ENCODE measurements around the gene SLC6A18. TPM values are rescaled to one million over a fixed set of nuclear protein-coding genes. Genes with fewer than 3 reads are reported as not detected.

SLC6A18 gene
- total and polyA plus RNA-seq, 2 of the 13 experiments (the other 11 are each of a cell fraction or from before 2014, with no cell fraction given) = not detected

- TF ChIP-seq ASH2L (IDR thresholded peaks at IDR 0.05; ENCODE audit: insufficient read length, low read depth, low read length) (no peak), ZNF850 (CRISPR knock-in tag; conservative IDR thresholded peaks at IDR 0.05) (no peak), ZSCAN30 (CRISPR knock-in tag; IDR thresholded peaks at IDR 0.05) (peak; percentile 50; the same call in 1 of the 2 replicates), SETDB1 (CRISPR knock-in tag; IDR thresholded peaks at IDR 0.05; ENCODE audit: borderline replicate concordance) (no peak), CHD2 (IDR thresholded peaks at IDR 0.05; ENCODE audit: low read depth, low read length) (no peak), KLF12 (CRISPR knock-in tag; IDR thresholded peaks at IDR 0.05; ENCODE audit: borderline replicate concordance) (0 out of 2 replicates have a peak, but pooled peaks have one; percentile 40), AKNA (CRISPR knock-in tag; IDR thresholded peaks at IDR 0.05; ENCODE audit: borderline replicate concordance) (0 out of 2 replicates have a peak, but pooled peaks have one; percentile 75), KAT7 (CRISPR knock-in tag; IDR thresholded peaks at IDR 0.05; ENCODE audit: borderline replicate concordance) (no peak), HNF4G (IDR thresholded peaks at IDR 0.05; ENCODE audit: borderline replicate concordance, low read depth, low read length) (no peak), HNF4G (CRISPR knock-in tag; IDR thresholded peaks at IDR 0.05; ENCODE audit: borderline replicate concordance, low read depth) (no peak), TCF12 (IDR thresholded peaks at IDR 0.05) (no peak), TCF12 (CRISPR knock-in tag; IDR thresholded peaks at IDR 0.05) (no peak), ZNF335 (CRISPR knock-in tag; IDR thresholded peaks at IDR 0.05) (peak; percentile 57; the same call in 1 of the 2 replicates), ZNF569 (CRISPR knock-in tag; IDR thresholded peaks at IDR 0.05; ENCODE audit: borderline replicate concordance) (no peak), ZNF503 (CRISPR knock-in tag; IDR thresholded peaks at IDR 0.05) (peak; percentile 38; the same call in 1 of the 2 replicates), ZNF878 (CRISPR knock-in tag; IDR thresholded peaks at IDR 0.05) (peak; percentile 73; the same call in 1 of the 2 replicates), ZNF230 (CRISPR knock-in tag; IDR thresholded peaks at IDR 0.05) (peak; percentile 77; the same call in 1 of the 2 replicates), YY1 (IDR thresholded peaks at IDR 0.05; ENCODE audit: insufficient read depth, insufficient replicate concordance, low read depth, low read length) (peak; percentile 20), MIXL1 (CRISPR knock-in tag; IDR thresholded peaks at IDR 0.05) (no peak), ZNF180 (CRISPR knock-in tag; IDR thresholded peaks at IDR 0.05; ENCODE audit: borderline replicate concordance, low read depth) (no peak), ZKSCAN8 (CRISPR knock-in tag; IDR thresholded peaks at IDR 0.05; ENCODE audit: borderline replicate concordance) (no peak)
Observed at GRCh38 chr5:1246711-1247431, 21.7 kb downstream of the SLC6A18 start (continued).

Measured in HepG2 (cell line).